Mesothelial cell of epicardium (in vitro differentiated cells): ENCODE results near the gene FAM177B. TPM values are rescaled to one million over a fixed set of nuclear protein-coding genes. Genes with fewer than 3 reads are reported as not detected.

Experiments
- DNase-seq, 2 experiments: peaks; one replicate each; pipeline ENCODE4 v3.0.0; 2021; ENCODE audit warnings: low spot score in 2 of 2; ENCODE audit not compliant: unreplicated experiment in 2 of 2
- H3K27ac Mint-ChIP-seq: 2 replicates; pipeline ENCODE4 v1.8.0; 2021; ENCODE audit warnings: mixed read lengths
- H3K27me3 Mint-ChIP-seq: 2 replicates; pipeline ENCODE4 v1.8.0; 2021; ENCODE audit warnings: low read depth, mixed read lengths
- H3K36me3 Mint-ChIP-seq: 2 replicates; pipeline ENCODE4 v1.8.0; 2021; ENCODE audit warnings: mixed read lengths
- H3K4me1 Mint-ChIP-seq: 2 replicates; pipeline ENCODE4 v1.8.0; 2021; ENCODE audit warnings: mixed read lengths
- H3K4me3 Mint-ChIP-seq: 2 replicates; pipeline ENCODE4 v1.8.0; 2021; ENCODE audit warnings: mild to moderate bottlenecking, moderate library complexity, mixed read lengths
- H3K9me3 Mint-ChIP-seq: 2 replicates; pipeline ENCODE4 v1.8.0; 2021; ENCODE audit warnings: mixed read lengths
- CTCF ChIP-seq: fragments of 200-600 bp; sonication (generic); IDR thresholded peaks from one replicate; pipeline ENCODE4 v1.5.0; 2021; ENCODE audit warnings: antibody characterized with exemption; ENCODE audit not compliant: unreplicated experiment
- total RNA-seq: library from RNA; stranded (reverse); gene quantifications from 3 replicates; pipeline ENCODE4 v1.2.1, GENCODE V29; 2021

Gene FAM177B
- total RNA-seq, 1 donor from 2014 or later = not detected

- no peak for DNase-seq
- H3K4me3 Mint-ChIP-seq = no peak overlapping the region
- no peaks in the 10 kb centered on the region for H3K27me3 Mint-ChIP-seq
- no peak overlapping the region for H3K27ac Mint-ChIP-seq
- no peaks in the 10 kb centered on the region for H3K36me3 Mint-ChIP-seq
- TF ChIP-seq CTCF = no peak
- H3K4me1 Mint-ChIP-seq = no peaks in the 10 kb centered on the region
- H3K9me3 Mint-ChIP-seq = peaks cover 28% of the 10 kb centered on the region
These were observed 33.1 kb downstream of the FAM177B start for GRCh38 chr1:222769971-222770620.

- no peak for DNase-seq
- Mint-ChIP-seq H3K27me3 (no peaks in the 10 kb centered on the region), H3K27ac (no peak overlapping the region), H3K9me3 (peaks cover 21% of the 10 kb centered on the region), H3K4me3 (no peak overlapping the region), H3K4me1 (peaks cover 1% of the 10 kb centered on the region), H3K36me3 (no peaks in the 10 kb centered on the region)
- no peak for TF ChIP-seq CTCF
These were observed 36.0 kb downstream of the FAM177B start for GRCh38 chr1:222772996-222773379.

GRCh38 chr1:222777463-222777862, 40.5 kb downstream of the FAM177B start:
- Mint-ChIP-seq H3K27ac (no peak overlapping the region), H3K4me1 (peaks cover 3% of the 10 kb centered on the region), H3K4me3 (no peak overlapping the region), H3K27me3 (no peaks in the 10 kb centered on the region), H3K9me3 (peaks cover 10% of the 10 kb centered on the region), H3K36me3 (peaks cover 1% of the 10 kb centered on the region)
- no peak for DNase-seq
- TF ChIP-seq CTCF = no peak

- Mint-ChIP-seq H3K9me3 (peaks cover 10% of the 10 kb centered on the region), H3K36me3 (peaks cover 1% of the 10 kb centered on the region), H3K27ac (no peak overlapping the region), H3K27me3 (no peaks in the 10 kb centered on the region), H3K4me3 (no peak overlapping the region), H3K4me1 (peaks cover 3% of the 10 kb centered on the region)
- DNase-seq = no peak
- TF ChIP-seq CTCF = no peak
These were observed 41.0 kb downstream of the FAM177B start for GRCh38 chr1:222777977-222778376.

- no peak for TF ChIP-seq CTCF
- no peak overlapping the region for H3K27ac Mint-ChIP-seq
- peaks cover 1% of the 10 kb centered on the region for H3K36me3 Mint-ChIP-seq
- no peak for DNase-seq
- peaks cover 10% of the 10 kb centered on the region for H3K9me3 Mint-ChIP-seq
- H3K27me3 Mint-ChIP-seq = no peaks in the 10 kb centered on the region
- H3K4me1 Mint-ChIP-seq = peaks cover 30% of the 10 kb centered on the region
- no peak overlapping the region for H3K4me3 Mint-ChIP-seq
These were observed 44.2 kb downstream of the FAM177B start for GRCh38 chr1:222781251-222781650.

GRCh38 chr1:222783051-222783450, 46.0 kb downstream of the FAM177B start:
- H3K36me3 Mint-ChIP-seq = peaks cover 1% of the 10 kb centered on the region
- no peak overlapping the region for H3K27ac Mint-ChIP-seq
- H3K4me3 Mint-ChIP-seq = no peak overlapping the region
- H3K9me3 Mint-ChIP-seq = peaks cover 10% of the 10 kb centered on the region
- no peak for DNase-seq
- no peaks in the 10 kb centered on the region for H3K27me3 Mint-ChIP-seq
- H3K4me1 Mint-ChIP-seq = peaks cover 43% of the 10 kb centered on the region
- no peak for TF ChIP-seq CTCF
